CD8-positive, alpha-beta memory T cell (primary cell): ENCODE results near the gene GRHL1. TPM values are rescaled to one million over a fixed set of nuclear protein-coding genes. Genes with fewer than 3 reads are reported as not detected.
A peak's percentile ranks its signal among the peaks of the same experiment; 100 is the strongest.
"Not testable (repeated sequence)": the region's sequence is repeated elsewhere in the genome, so short reads cannot be mapped to it uniquely, and the experiment has no call there.

Experiments used
- CTCF ChIA-PET: fragments of 350-600 bp; sonication (Branson Sonifier 250); formaldehyde crosslinking; loops from one replicate; lab custom pipeline; 2021; ENCODE audit warnings: antibody characterized with exemption; lab: Charles Lee
- POLR2A ChIA-PET: fragments of 350-600 bp; sonication (Branson Sonifier 250); formaldehyde crosslinking; loops from one replicate; lab custom pipeline; 2021; ENCODE audit warnings: antibody characterized with exemption; lab: Charles Lee
- DNase-seq, 5 donors: peaks; one replicate each; pipeline versions ENCODE4 v3.0.0 to v3.0.0-alpha.2; 2020 to 2022; ENCODE audit warnings: mixed read lengths in 1 of 5
- H3K27ac ChIP-seq: one replicate; pipeline ENCODE4 v1.7.0; 2013; ENCODE audit warnings: low read depth, mild to moderate bottlenecking, low read length, moderate library complexity
- H3K27me3 ChIP-seq: 2 replicates; pipeline ENCODE4 v1.7.0; 2013; ENCODE audit warnings: low read length, mild to moderate bottlenecking; ENCODE audit not compliant: insufficient read depth, poor library complexity, severe bottlenecking
- H3K36me3 ChIP-seq: 2 replicates; pipeline ENCODE4 v1.7.0; 2013; ENCODE audit warnings: mild to moderate bottlenecking, low read length, moderate library complexity; ENCODE audit not compliant: insufficient read depth
- H3K4me1 ChIP-seq: 2 replicates; pipeline ENCODE4 v1.7.0; 2013; ENCODE audit warnings: mild to moderate bottlenecking, low read length, moderate library complexity; ENCODE audit not compliant: insufficient read depth
- H3K4me3 ChIP-seq: 2 replicates; pipeline ENCODE4 v1.7.0; 2013; ENCODE audit warnings: mild to moderate bottlenecking, low read length
- H3K9me3 ChIP-seq: 2 replicates; pipeline ENCODE4 v1.7.0; 2013; ENCODE audit warnings: mild to moderate bottlenecking, low read length
- H3K27ac Mint-ChIP-seq, 8 donors: one replicate each; pipeline ENCODE4 v1.8.0; 2020 to 2021; ENCODE audit warnings: mixed read lengths in 8 of 8, mild to moderate bottlenecking in 6 of 8, inconsistent platforms in 3 of 8, moderate library complexity in 3 of 8
- H3K27me3 Mint-ChIP-seq, 2 donors: one replicate each; pipeline ENCODE4 v1.8.0; 2020 to 2021; ENCODE audit warnings: mixed read lengths in 2 of 2, mild to moderate bottlenecking in 1 of 2, moderate library complexity in 1 of 2
- H3K36me3 Mint-ChIP-seq, 3 donors: one replicate each; pipeline ENCODE4 v1.8.0; 2020 to 2021; ENCODE audit warnings: mixed read lengths in 3 of 3, inconsistent platforms in 1 of 3, mild to moderate bottlenecking in 1 of 3
- H3K4me1 Mint-ChIP-seq, 3 donors: one replicate each; pipeline ENCODE4 v1.8.0; 2020 to 2021; ENCODE audit warnings: mixed read lengths in 3 of 3, inconsistent platforms in 1 of 3, mild to moderate bottlenecking in 1 of 3
- H3K4me3 Mint-ChIP-seq, 7 donors: one replicate each; pipeline ENCODE4 v1.8.0; 2020 to 2021; ENCODE audit warnings: mixed read lengths in 7 of 7, mild to moderate bottlenecking in 6 of 7, moderate library complexity in 4 of 7, inconsistent platforms in 2 of 7
- H3K9me3 Mint-ChIP-seq, 5 donors: one replicate each; pipeline ENCODE4 v1.8.0; 2020 to 2022; ENCODE audit warnings: mixed read lengths in 5 of 5, mild to moderate bottlenecking in 3 of 5, moderate library complexity in 2 of 5, inconsistent platforms in 1 of 5
- polyA plus RNA-seq: library from polyadenylated mRNA; unstranded; fragments of 300-500 nt; fragmentation: Illumina TruSeq; gene quantifications from one replicate; pipeline ENCODE4 v1.2.3, GENCODE V29; 2021
- total RNA-seq, 2 experiments: library from RNA; stranded (reverse); gene quantifications; one replicate each; pipeline ENCODE4 v1.2.3, GENCODE V29; 2021

Gene GRHL1
- total and polyA plus RNA-seq, 3 experiments from 2014 or later: 0.12 to 0.93 (median 0.88) TPM

GRCh38 chr2:10030798-10031197 lies 79.3 kb downstream of the GRHL1 start:
- H3K27ac Mint-ChIP-seq, H3K36me3 Mint-ChIP-seq, H3K9me3 Mint-ChIP-seq, H3K9me3 ChIP-seq, H3K4me3 Mint-ChIP-seq, H3K27me3 Mint-ChIP-seq, H3K27me3 ChIP-seq, H3K36me3 ChIP-seq, H3K4me3 ChIP-seq, DNase-seq: not testable (repeated sequence)
- CTCF ChIA-PET: interaction anchor here (1.6 kb wide), 1 partner anchor 47 kb away, joined by 8 read pairs; no protein-coding TSS in a partner anchor
- Histone ChIP-seq H3K4me1 (peaks cover 27% of the 10 kb centered on the region), H3K27ac (peak overlapping the region; percentile 12)
- POLR2A ChIA-PET: interaction anchor here (1.4 kb wide), 1 partner anchor 13 kb away, joined by 4 read pairs; the partner anchor contains the start of gene KLF11
- H3K4me1 Mint-ChIP-seq: peaks cover 32 to 42% (median 38%) of the 10 kb centered on the region in 3 donors

- H3K27ac Mint-ChIP-seq: peak overlapping the region in 1 of 8 donors; percentile 93
Observed at GRCh38 chr2:10031886-10032745, 80.6 kb downstream of the GRHL1 start.

GRCh38 chr2:10032746-10033105 lies 81.2 kb downstream of the GRHL1 start:
- Mint-ChIP-seq H3K27ac (peak overlapping the region in 1 of 8 donors; percentile 93), H3K4me3 (peak overlapping the region in 1 of 7 donors; percentile 48), H3K9me3 (no peaks in the 10 kb centered on the region), H3K27me3 (peaks cover 0 to 1% of the 10 kb centered on the region in 2 donors), H3K4me1 (peaks cover 36 to 39% (median 38%) of the 10 kb centered on the region in 3 donors), H3K36me3 (no peaks in the 10 kb centered on the region)
- POLR2A ChIA-PET: no interaction called here
- Histone ChIP-seq H3K27ac (no peak overlapping the region), H3K36me3 (no peaks in the 10 kb centered on the region), H3K27me3 (no peaks in the 10 kb centered on the region), H3K4me3 (no peak overlapping the region), H3K4me1 (peaks cover 30% of the 10 kb centered on the region), H3K9me3 (no peaks in the 10 kb centered on the region)
- CTCF ChIA-PET: interaction anchor here (1.2 to 6.3 kb wide), 2 partner anchors 15 to 25 kb away, joined by 3 to 40 read pairs; no protein-coding TSS in a partner anchor
- DNase-seq: peak in 1 of 5 donors; percentile 26

More at GRCh38 chr2:10031886-10032745, 80.6 kb downstream of the GRHL1 start:
- peaks cover 0 to 1% of the 10 kb centered on the region in 2 donors for H3K27me3 Mint-ChIP-seq
- H3K4me1 ChIP-seq: peaks cover 30% of the 10 kb centered on the region
- H3K4me1 Mint-ChIP-seq: peaks cover 34 to 42% (median 38%) of the 10 kb centered on the region in 3 donors
- DNase-seq: peak in 1 of 5 donors; percentile 35
- H3K9me3 ChIP-seq: no peaks in the 10 kb centered on the region
- H3K4me3 ChIP-seq: no peak overlapping the region
- H3K27me3 ChIP-seq: no peaks in the 10 kb centered on the region
- peak overlapping the region; percentile 16 for H3K27ac ChIP-seq
- no peaks in the 10 kb centered on the region for H3K36me3 ChIP-seq
- no peaks in the 10 kb centered on the region for H3K9me3 Mint-ChIP-seq
- ChIA-PET POLR2A (interaction anchor here (1.4 kb wide), 1 partner anchor 12 kb away, joined by 4 read pairs; the partner anchor contains the start of gene KLF11), CTCF (interaction anchor here (1.4 to 1.6 kb wide), 2 partner anchors 16 to 48 kb away, joined by 6 to 8 read pairs; no protein-coding TSS in a partner anchor)
- H3K36me3 Mint-ChIP-seq: no peaks in the 10 kb centered on the region
- H3K4me3 Mint-ChIP-seq: peak overlapping the region in 1 of 7 donors; percentile 48

- H3K4me3 ChIP-seq: no peak overlapping the region
- H3K27me3 ChIP-seq: no peaks in the 10 kb centered on the region
- no peaks in the 10 kb centered on the region for H3K9me3 ChIP-seq
- no peaks in the 10 kb centered on the region for H3K36me3 Mint-ChIP-seq
- peaks cover 24% of the 10 kb centered on the region for H3K4me1 ChIP-seq
- H3K4me3 Mint-ChIP-seq: no peak overlapping the region
- H3K27ac ChIP-seq: no peak overlapping the region
- peaks cover 31 to 33% (median 33%) of the 10 kb centered on the region in 3 donors for H3K4me1 Mint-ChIP-seq
- no peaks in the 10 kb centered on the region for H3K36me3 ChIP-seq
- peaks cover 0 to 1% of the 10 kb centered on the region in 2 donors for H3K27me3 Mint-ChIP-seq
- CTCF ChIA-PET: interaction anchor here (0.6 to 6.3 kb wide), 3 partner anchors 11 to 24 kb away, joined by 3 to 40 read pairs (median 3); no protein-coding TSS in a partner anchor
- POLR2A ChIA-PET: no interaction called here
- H3K27ac Mint-ChIP-seq: peak overlapping the region in 1 of 8 donors; percentile 72
- peak in 1 of 5 donors; percentile 35 for DNase-seq
- H3K9me3 Mint-ChIP-seq: no peaks in the 10 kb centered on the region
Observed at GRCh38 chr2:10033251-10034006, 81.9 kb downstream of the GRHL1 start.

- Mint-ChIP-seq H3K27ac (peak overlapping the region in 2 of 8 donors; percentile 21 to 73), H3K4me1 (peaks cover 23 to 25% (median 23%) of the 10 kb centered on the region in 3 donors), H3K36me3 (no peaks in the 10 kb centered on the region), H3K4me3 (peak overlapping the region in 1 of 7 donors; percentile 53), H3K27me3 (peaks cover 0 to 1% of the 10 kb centered on the region in 2 donors), H3K9me3 (no peaks in the 10 kb centered on the region)
- no peak overlapping the region for H3K4me3 ChIP-seq
- peaks cover 14% of the 10 kb centered on the region for H3K4me1 ChIP-seq
- CTCF ChIA-PET: interaction anchor here (0.6 to 6.3 kb wide), 3 partner anchors 13 to 220 kb away, joined by 3 to 40 read pairs (median 12); no protein-coding TSS in a partner anchor
- POLR2A ChIA-PET: interaction anchor here (0.6 kb wide), 1 partner anchor 10 kb away, joined by 3 read pairs; no protein-coding TSS in a partner anchor
- H3K27me3 ChIP-seq: no peaks in the 10 kb centered on the region
- peak in 1 of 5 donors; percentile 13 for DNase-seq
- peak overlapping the region; percentile 22 for H3K27ac ChIP-seq
- H3K36me3 ChIP-seq: no peaks in the 10 kb centered on the region
- no peaks in the 10 kb centered on the region for H3K9me3 ChIP-seq
Observed at GRCh38 chr2:10034333-10035052, 83.0 kb downstream of the GRHL1 start.

- H3K4me1 ChIP-seq: peaks cover 8% of the 10 kb centered on the region
- Mint-ChIP-seq H3K27ac (peak overlapping the region in 4 of 8 donors; percentile 8 to 73 (median 32)), H3K4me3 (peak overlapping the region in 2 of 7 donors; percentile 13 to 53), H3K36me3 (no peaks in the 10 kb centered on the region), H3K4me1 (peaks cover 17 to 20% (median 17%) of the 10 kb centered on the region in 3 donors), H3K27me3 (peaks cover 0 to 1% of the 10 kb centered on the region in 2 donors), H3K9me3 (no peaks in the 10 kb centered on the region)
- H3K9me3 ChIP-seq: no peaks in the 10 kb centered on the region
- H3K27ac ChIP-seq: no peak overlapping the region
- H3K27me3 ChIP-seq: no peaks in the 10 kb centered on the region
- ChIA-PET CTCF (interaction anchor here (0.6 to 6.3 kb wide), 3 partner anchors 12 to 221 kb away, joined by 3 to 40 read pairs (median 12); no protein-coding TSS in a partner anchor), POLR2A (interaction anchor here (0.6 kb wide), 1 partner anchor 11 kb away, joined by 3 read pairs; no protein-coding TSS in a partner anchor)
- no peaks in the 10 kb centered on the region for H3K36me3 ChIP-seq
- no peak overlapping the region for H3K4me3 ChIP-seq
- peak in 1 of 5 donors; percentile 21 for DNase-seq
Observed at GRCh38 chr2:10035053-10035422, 83.5 kb downstream of the GRHL1 start.

GRCh38 chr2:10035633-10036032 lies 84.1 kb downstream of the GRHL1 start:
- peaks cover 0 to 1% of the 10 kb centered on the region in 2 donors for H3K27me3 Mint-ChIP-seq

More at GRCh38 chr2:10035633-10036032, 84.1 kb downstream of the GRHL1 start:
- Histone ChIP-seq H3K27ac (peak overlapping the region; percentile 33), H3K36me3 (no peaks in the 10 kb centered on the region), H3K4me1 (peaks cover 4% of the 10 kb centered on the region), H3K4me3 (no peak overlapping the region), H3K27me3 (no peaks in the 10 kb centered on the region), H3K9me3 (no peaks in the 10 kb centered on the region)
- ChIA-PET POLR2A (no interaction called here), CTCF (interaction anchor here (3.6 to 6.3 kb wide), 2 partner anchors 12 to 51 kb away, joined by 12 to 40 read pairs; no protein-coding TSS in a partner anchor)
- Mint-ChIP-seq H3K4me1 (peaks cover 13 to 18% (median 17%) of the 10 kb centered on the region in 3 donors), H3K36me3 (no peaks in the 10 kb centered on the region), H3K9me3 (no peaks in the 10 kb centered on the region), H3K27ac (peak overlapping the region in 2 of 8 donors; percentile 11 to 54), H3K4me3 (peak overlapping the region in 1 of 7 donors; percentile 7)
- DNase-seq: peak in 1 of 5 donors; percentile 12
